Measurements from ENCODE around the gene OPCML. TPM values are rescaled to one million over a fixed set of nuclear protein-coding genes. Genes with fewer than 3 reads are reported as not detected.

Gene OPCML
- total RNA-seq, 1 experiment from 2014 or later = not detected

GRCh38 chr11:132427611-132428010 is 1104.7 kb downstream of the OPCML start:
- Histone ChIP-seq H3K4me1 (replicated peaks; ENCODE audit: insufficient read depth) (no peaks in the 10 kb centered on the region), H3K4me3 (no peak overlapping the region), H3K27me3 (ENCODE audit: insufficient read depth, low read depth) (peaks cover 14% of the 10 kb centered on the region), H3K79me2 (ENCODE audit: low read depth) (no peaks in the 10 kb centered on the region), H4K20me1 (ENCODE audit: insufficient read depth) (no peaks in the 10 kb centered on the region), H2AFZ (no peak overlapping the region), H3K36me3 (ENCODE audit: low read depth) (no peaks in the 10 kb centered on the region), H3K9me3 (ENCODE audit: insufficient read depth, low read depth) (no peaks in the 10 kb centered on the region), H3K27ac (no peak overlapping the region), H3F3A (ENCODE audit: insufficient read depth, low read depth) (no peaks in the 10 kb centered on the region), H3K4me2 (no peak overlapping the region), H3K9me2 (ENCODE audit: insufficient read depth) (no peaks in the 10 kb centered on the region)
- intact Hi-C loops (cut with micrococcal nuclease; ENCODE audit: unreplicated experiment) = no loop called here
- CTCF ChIA-PET = no interaction called here
- POLR2A ChIA-PET (ENCODE audit: unreplicated experiment) = no interaction called here
- no peak for DNase-seq
- TF ChIP-seq CTCF (conservative IDR thresholded peaks at IDR 0.05) = no peak
- no peak for TF ChIP-seq EZH2 (IDR thresholded peaks at IDR 0.05; ENCODE audit: low read depth)
- BruUV-seq (replicated peaks) = no TSS peak

- Histone ChIP-seq H3K9me2 (ENCODE audit: insufficient read depth) (no peaks in the 10 kb centered on the region), H2AFZ (no peak overlapping the region), H4K20me1 (ENCODE audit: insufficient read depth) (no peaks in the 10 kb centered on the region), H3K9me3 (ENCODE audit: insufficient read depth, low read depth) (no peaks in the 10 kb centered on the region), H3K79me2 (ENCODE audit: low read depth) (no peaks in the 10 kb centered on the region), H3F3A (ENCODE audit: insufficient read depth, low read depth) (no peaks in the 10 kb centered on the region), H3K4me2 (no peak overlapping the region), H3K36me3 (ENCODE audit: low read depth) (no peaks in the 10 kb centered on the region), H3K4me3 (no peak overlapping the region), H3K4me1 (replicated peaks; ENCODE audit: insufficient read depth) (no peaks in the 10 kb centered on the region), H3K27me3 (ENCODE audit: insufficient read depth, low read depth) (peaks cover 4% of the 10 kb centered on the region), H3K27ac (no peak overlapping the region)
- DNase-seq = no peak
- no peak for TF ChIP-seq CTCF (conservative IDR thresholded peaks at IDR 0.05)
- TF ChIP-seq EZH2 (IDR thresholded peaks at IDR 0.05; ENCODE audit: low read depth) = no peak
- BruUV-seq (replicated peaks) = no TSS peak
- intact Hi-C loops (cut with micrococcal nuclease; ENCODE audit: unreplicated experiment) = no loop called here
- POLR2A ChIA-PET (ENCODE audit: unreplicated experiment) = no interaction called here
- CTCF ChIA-PET = no interaction called here
Observed at GRCh38 chr11:132424433-132424832, 1107.9 kb downstream of the OPCML start.

GRCh38 chr11:132423266-132423665 is 1109.0 kb downstream of the OPCML start:
- DNase-seq = no peak
- intact Hi-C loops (cut with micrococcal nuclease; ENCODE audit: unreplicated experiment) = no loop called here
- Histone ChIP-seq H3K4me2 (no peak overlapping the region), H3K4me3 (no peak overlapping the region), H3K36me3 (ENCODE audit: low read depth) (no peaks in the 10 kb centered on the region), H3K4me1 (replicated peaks; ENCODE audit: insufficient read depth) (no peaks in the 10 kb centered on the region), H3K27me3 (ENCODE audit: insufficient read depth, low read depth) (no peaks in the 10 kb centered on the region), H4K20me1 (ENCODE audit: insufficient read depth) (no peaks in the 10 kb centered on the region), H3K79me2 (ENCODE audit: low read depth) (no peaks in the 10 kb centered on the region), H2AFZ (no peak overlapping the region), H3K9me3 (ENCODE audit: insufficient read depth, low read depth) (no peaks in the 10 kb centered on the region), H3F3A (ENCODE audit: insufficient read depth, low read depth) (no peaks in the 10 kb centered on the region), H3K9me2 (ENCODE audit: insufficient read depth) (no peaks in the 10 kb centered on the region), H3K27ac (no peak overlapping the region)
- ChIA-PET POLR2A (ENCODE audit: unreplicated experiment) (no interaction called here), CTCF (no interaction called here)
- no TSS peak for BruUV-seq (replicated peaks)
- TF ChIP-seq EZH2 (IDR thresholded peaks at IDR 0.05; ENCODE audit: low read depth) = no peak
- TF ChIP-seq CTCF (conservative IDR thresholded peaks at IDR 0.05) = no peak

Measured in PC-9 (cell line).